OCI-LY3 (cell line): ENCODE measurements around the gene TRPC4AP.
"Not testable (repeated sequence)": the region's sequence is repeated elsewhere in the genome, so short reads cannot be mapped to it uniquely, and the experiment has no call there.

Experiments used
- H2AFZ ChIP-seq: fragments of 200-600, 300-600 bp; shearing (Covaris generic); 2 replicates; pipeline ENCODE4 v1.6.0; 2014; ENCODE audit warnings: antibody characterized with exemption, low read depth, low read length
- H3K27ac ChIP-seq: fragments of 200-600, 300-600 bp; sonication (generic); 2 replicates; pipeline ENCODE4 v1.5.1; 2014; ENCODE audit warnings: mild to moderate bottlenecking, low read length, moderate library complexity, mixed read lengths
- H3K27me3 ChIP-seq: fragments of 200-600, 300-600 bp; sonication (generic); 2 replicates; pipeline ENCODE4 v1.6.1; 2014; ENCODE audit warnings: low read depth, low read length, mixed read lengths
- H3K36me3 ChIP-seq: fragments of 200-600, 300-600 bp; sonication (generic); replicated peaks from 2 replicates; pipeline ENCODE3; 2014; ENCODE audit warnings: low read depth, low read length, mixed read lengths
- H3K4me1 ChIP-seq: fragments of 300-600, 200-600 bp; sonication (generic); 2 replicates; pipeline ENCODE4 v1.6.1; 2014; ENCODE audit warnings: low read length, mixed read lengths
- H3K4me2 ChIP-seq: fragments of 200-600, 300-600 bp; sonication (generic); 2 replicates; pipeline ENCODE4 v1.6.1; 2014; ENCODE audit warnings: low read length, mixed read lengths
- H3K4me3 ChIP-seq: fragments of 300-600, 200-600 bp; sonication (generic); 2 replicates; pipeline ENCODE4 v1.5.1; 2014; ENCODE audit warnings: antibody characterized with exemption, mild to moderate bottlenecking, low read length, moderate library complexity
- H3K79me2 ChIP-seq: fragments of 300-600, 200-600 bp; shearing (Covaris generic); 2 replicates; pipeline ENCODE4 v1.6.1; 2014; ENCODE audit warnings: mild to moderate bottlenecking, low read length, mixed read lengths
- H3K9ac ChIP-seq: fragments of 300-600, 200-600 bp; shearing (Covaris generic); 2 replicates; pipeline ENCODE4 v1.6.0; 2014; ENCODE audit warnings: mild to moderate bottlenecking, low read length, moderate library complexity
- H3K9me3 ChIP-seq: fragments of 200-600, 300-600 bp; shearing (Covaris generic); 2 replicates; pipeline ENCODE4 v1.6.1; 2014; ENCODE audit warnings: low read length, mixed read lengths; ENCODE audit not compliant: insufficient read depth
- H4K20me1 ChIP-seq: fragments of 200-600, 300-600 bp; sonication (generic); 2 replicates; pipeline ENCODE4 v1.6.1; 2016; ENCODE audit warnings: low read length, mixed read lengths; ENCODE audit not compliant: insufficient read depth
- CTCF ChIP-seq: fragments of 200-600, 300-600 bp; sonication (generic); IDR thresholded peaks from 2 replicates; pipeline ENCODE4 v1.5.1; 2014; ENCODE audit warnings: antibody characterized with exemption, low read length, low read depth
- EZH2phosphoT487 ChIP-seq: fragments of 200-600 bp; shearing (Covaris generic); IDR thresholded peaks from 2 replicates; pipeline ENCODE4 v1.6.1; 2018; ENCODE audit warnings: antibody characterized with exemption, mixed run types, low read depth

TRPC4AP gene

GRCh38 chr20:35115606-35116005, 23.0 kb upstream of the TRPC4AP start:
- H4K20me1 ChIP-seq = no peaks in the 10 kb centered on the region
- H3K27me3 ChIP-seq = no peaks in the 10 kb centered on the region
- no peak overlapping the region for H3K9ac ChIP-seq
- no peaks in the 10 kb centered on the region for H3K4me1 ChIP-seq
- no peaks in the 10 kb centered on the region for H3K9me3 ChIP-seq
- peaks cover 36% of the 10 kb centered on the region for H3K36me3 ChIP-seq
- H2AFZ ChIP-seq = no peak overlapping the region
- H3K79me2 ChIP-seq = no peaks in the 10 kb centered on the region
- H3K4me3 ChIP-seq = no peak overlapping the region
- H3K27ac ChIP-seq = no peak overlapping the region
- TF ChIP-seq CTCF (no peak), EZH2phosphoT487 (no peak)
- H3K4me2 ChIP-seq = no peak overlapping the region

- not testable (repeated sequence) for H3K4me3 ChIP-seq, H3K9ac ChIP-seq, H3K4me2 ChIP-seq, H3K27me3 ChIP-seq, H4K20me1 ChIP-seq, H3K27ac ChIP-seq, H3K4me1 ChIP-seq, H2AFZ ChIP-seq, H3K9me3 ChIP-seq, H3K79me2 ChIP-seq
- peaks cover 14% of the 10 kb centered on the region for H3K36me3 ChIP-seq
Observed at GRCh38 chr20:35112276-35112675, 19.7 kb upstream of the TRPC4AP start.

- Histone ChIP-seq H3K9me3 (no peaks in the 10 kb centered on the region), H3K4me3 (no peak overlapping the region), H3K9ac (no peak overlapping the region), H3K27me3 (no peaks in the 10 kb centered on the region), H3K36me3 (peaks cover 13% of the 10 kb centered on the region), H3K4me1 (no peaks in the 10 kb centered on the region), H3K79me2 (no peaks in the 10 kb centered on the region), H2AFZ (no peak overlapping the region), H4K20me1 (no peaks in the 10 kb centered on the region), H3K27ac (no peak overlapping the region), H3K4me2 (no peak overlapping the region)
- TF ChIP-seq EZH2phosphoT487 (no peak), CTCF (no peak)
Observed at GRCh38 chr20:35111141-35111888, 18.7 kb upstream of the TRPC4AP start.

GRCh38 chr20:35108921-35109320, 16.3 kb upstream of the TRPC4AP start:
- Histone ChIP-seq H4K20me1 (no peaks in the 10 kb centered on the region), H3K9ac (no peak overlapping the region), H3K4me1 (no peaks in the 10 kb centered on the region), H3K27ac (no peak overlapping the region), H3K79me2 (no peaks in the 10 kb centered on the region), H2AFZ (no peak overlapping the region), H3K4me2 (no peak overlapping the region), H3K4me3 (no peak overlapping the region), H3K36me3 (no peaks in the 10 kb centered on the region), H3K9me3 (no peaks in the 10 kb centered on the region), H3K27me3 (no peaks in the 10 kb centered on the region)
- no peak for TF ChIP-seq CTCF
- TF ChIP-seq EZH2phosphoT487 = no peak
